Measurements from ENCODE around the gene KRT17.
"Not testable (repeated sequence)": the region's sequence is repeated elsewhere in the genome, so short reads cannot be mapped to it uniquely, and the experiment has no call there.

Gene KRT17

GRCh38 chr17:41579484-41580243, 44.7 kb downstream of the KRT17 start:
- Histone ChIP-seq H3K9me3 (no peaks in the 10 kb centered on the region), H3K27me3 (peaks cover 0 to 28% of the 10 kb centered on the region in 2 donors), H3K27ac (no peak overlapping the region), H3K36me3 (no peaks in the 10 kb centered on the region), H3K4me3 (no peak overlapping the region), H3K4me1 (peaks cover 0 to 15% (median 0%) of the 10 kb centered on the region in 4 donors)
- peak; percentile 60 to 66 for TF ChIP-seq CTCF (IDR thresholded peaks at IDR 0.05)
- DNase-seq: peak; percentile 73 to 83
- intact Hi-C loops (cut with DNase I; ENCODE audit: low total_unique reads): no loop called here

- intact Hi-C loops (cut with DNase I; ENCODE audit: low total_unique reads): no loop called here
- no peak for TF ChIP-seq CTCF (IDR thresholded peaks at IDR 0.05)
- Histone ChIP-seq H3K4me1 (peaks cover 0 to 15% (median 0%) of the 10 kb centered on the region in 4 donors), H3K4me3 (no peak overlapping the region), H3K9me3 (no peaks in the 10 kb centered on the region), H3K27ac (no peak overlapping the region), H3K36me3 (no peaks in the 10 kb centered on the region), H3K27me3 (peaks cover 0 to 29% of the 10 kb centered on the region in 2 donors)
- no peak for DNase-seq
Observed at GRCh38 chr17:41578971-41579370, 45.4 kb downstream of the KRT17 start.

GRCh38 chr17:41578538-41578937, 45.8 kb downstream of the KRT17 start:
- no peak for TF ChIP-seq CTCF (IDR thresholded peaks at IDR 0.05)
- Histone ChIP-seq H3K4me1 (peaks cover 0 to 15% (median 0%) of the 10 kb centered on the region in 4 donors), H3K27me3 (peaks cover 0 to 33% of the 10 kb centered on the region in 2 donors), H3K4me3 (no peak overlapping the region), H3K9me3 (no peaks in the 10 kb centered on the region), H3K27ac (no peak overlapping the region), H3K36me3 (no peaks in the 10 kb centered on the region)
- no peak for DNase-seq
- intact Hi-C loops (cut with DNase I; ENCODE audit: low total_unique reads): no loop called here

GRCh38 chr17:41576740-41577139, 47.6 kb downstream of the KRT17 start:
- H3K9me3 ChIP-seq; H3K27ac ChIP-seq; DNase-seq; intact Hi-C loops (cut with DNase I; ENCODE audit: low total_unique reads); H3K36me3 ChIP-seq; H3K4me3 ChIP-seq: not testable (repeated sequence)
- Histone ChIP-seq H3K27me3 (peaks cover 0 to 39% of the 10 kb centered on the region in 2 donors), H3K4me1 (peaks cover 0 to 15% (median 0%) of the 10 kb centered on the region in 4 donors)

- peaks cover 0 to 43% of the 10 kb centered on the region in 2 donors for H3K27me3 ChIP-seq
- peaks cover 0 to 15% (median 0%) of the 10 kb centered on the region in 4 donors for H3K4me1 ChIP-seq
- H3K9me3 ChIP-seq: no peaks in the 10 kb centered on the region
- TF ChIP-seq CTCF (IDR thresholded peaks at IDR 0.05): no peak
- H3K36me3 ChIP-seq: no peaks in the 10 kb centered on the region
- intact Hi-C loops (cut with DNase I; ENCODE audit: low total_unique reads): no loop called here
- no peak overlapping the region for H3K4me3 ChIP-seq
- no peak overlapping the region for H3K27ac ChIP-seq
- DNase-seq: no peak
Observed at GRCh38 chr17:41575336-41575735, 49.0 kb downstream of the KRT17 start.

GRCh38 chr17:41571561-41572434, 52.6 kb downstream of the KRT17 start, which contains the start of gene KRT9:
Gene KRT9 (minus strand): TSS chr17:41572059. CDS start chr17:41571992, 67 bp downstream.
- no peak within 1 kb of the TSS for H3K4me3 ChIP-seq
- H3K4me1 ChIP-seq: no peaks in the 10 kb centered on the region
- H3K36me3 ChIP-seq: no peaks in the 10 kb centered on the region
- intact Hi-C loops (cut with DNase I; ENCODE audit: low total_unique reads): no loop called here
- H3K27ac ChIP-seq: no peak within 1 kb of the TSS
- no peak for DNase-seq
- H3K9me3 ChIP-seq: no peaks in the 10 kb centered on the region
- no peak for TF ChIP-seq CTCF (IDR thresholded peaks at IDR 0.05)
- peaks cover 0 to 38% of the 10 kb centered on the region in 2 donors for H3K27me3 ChIP-seq
